GM12865 (cell line): Measurements from ENCODE around the gene GUCY1A2.

ENCODE experiments used
- DNase-seq: peaks from one replicate; pipeline ENCODE4 v3.0.0; 2010; ENCODE audit warnings: low read depth
- H3K4me3 ChIP-seq: 2 replicates; pipeline ENCODE4 v1.5.1; 2011; ENCODE audit warnings: mild to moderate bottlenecking, low read depth, low read length, control low read depth
- TF ChIP-seq, protein P1 (sequence below): IDR thresholded peaks from 2 replicates; pipeline ENCODE4 v1.5.1; 2011; ENCODE audit warnings: low read length, control low read depth, low read depth, inconsistent platforms; ENCODE audit not compliant: insufficient read depth; ENCODE audit errors: missing control alignments

GUCY1A2 gene

DNA sequence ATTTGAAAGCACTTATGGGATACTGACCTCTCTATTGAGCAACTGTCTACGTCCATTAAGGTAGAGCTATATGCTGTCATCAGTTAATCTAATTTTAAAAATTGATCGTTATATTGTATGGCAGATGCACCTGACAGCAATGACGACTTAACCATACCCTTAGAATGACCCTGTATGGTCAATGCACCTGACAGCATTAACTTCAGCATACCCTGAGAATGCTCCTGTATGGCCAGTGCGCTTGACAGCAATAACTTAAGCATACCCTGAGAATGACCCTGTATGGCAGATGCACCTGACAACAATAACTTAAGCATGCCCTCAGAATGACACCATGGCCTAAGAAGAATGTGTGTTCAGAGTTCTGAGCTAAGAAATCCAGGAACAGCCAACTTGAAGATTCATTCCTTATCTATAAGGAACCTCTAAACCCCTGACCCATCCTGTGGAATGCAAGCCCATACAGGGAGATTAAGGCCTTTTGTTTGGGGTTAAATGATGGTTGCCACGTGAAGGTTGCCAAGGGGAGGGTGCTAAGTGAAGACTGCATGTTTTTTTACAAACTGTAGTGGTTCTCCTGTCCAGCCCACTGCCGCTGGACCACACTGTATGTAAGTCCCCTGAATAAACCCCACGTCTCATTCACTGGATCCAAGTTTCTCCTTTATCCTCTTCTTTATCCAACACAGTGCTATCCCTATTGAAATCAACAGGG is 138.3 kb downstream of the GUCY1A2 start:
- no peak overlapping the region for H3K4me3 ChIP-seq
- DNase-seq, result no peak
- TF ChIP-seq, protein P1, sequence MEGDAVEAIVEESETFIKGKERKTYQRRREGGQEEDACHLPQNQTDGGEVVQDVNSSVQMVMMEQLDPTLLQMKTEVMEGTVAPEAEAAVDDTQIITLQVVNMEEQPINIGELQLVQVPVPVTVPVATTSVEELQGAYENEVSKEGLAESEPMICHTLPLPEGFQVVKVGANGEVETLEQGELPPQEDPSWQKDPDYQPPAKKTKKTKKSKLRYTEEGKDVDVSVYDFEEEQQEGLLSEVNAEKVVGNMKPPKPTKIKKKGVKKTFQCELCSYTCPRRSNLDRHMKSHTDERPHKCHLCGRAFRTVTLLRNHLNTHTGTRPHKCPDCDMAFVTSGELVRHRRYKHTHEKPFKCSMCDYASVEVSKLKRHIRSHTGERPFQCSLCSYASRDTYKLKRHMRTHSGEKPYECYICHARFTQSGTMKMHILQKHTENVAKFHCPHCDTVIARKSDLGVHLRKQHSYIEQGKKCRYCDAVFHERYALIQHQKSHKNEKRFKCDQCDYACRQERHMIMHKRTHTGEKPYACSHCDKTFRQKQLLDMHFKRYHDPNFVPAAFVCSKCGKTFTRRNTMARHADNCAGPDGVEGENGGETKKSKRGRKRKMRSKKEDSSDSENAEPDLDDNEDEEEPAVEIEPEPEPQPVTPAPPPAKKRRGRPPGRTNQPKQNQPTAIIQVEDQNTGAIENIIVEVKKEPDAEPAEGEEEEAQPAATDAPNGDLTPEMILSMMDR, result no peak

DNA sequence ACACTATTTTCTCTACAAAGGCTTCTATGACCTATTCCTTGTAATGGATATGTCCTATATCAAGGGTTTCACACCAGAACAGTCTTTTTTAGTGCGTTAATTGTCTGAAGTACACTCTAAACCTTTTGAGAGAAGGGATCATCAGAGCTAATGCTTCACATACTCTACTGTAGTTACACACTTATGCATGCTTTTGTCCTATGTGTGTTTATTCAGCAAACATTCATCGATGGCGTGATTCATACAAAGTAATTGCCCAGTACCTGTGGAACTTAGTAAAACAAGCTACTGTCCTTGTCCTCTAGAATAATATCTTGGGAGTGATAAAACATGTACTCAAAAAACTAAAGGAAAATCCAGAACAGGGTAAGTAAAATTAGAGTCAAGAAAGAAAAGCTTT is 139.2 kb downstream of the GUCY1A2 start:
- no peak overlapping the region for H3K4me3 ChIP-seq

DNA sequence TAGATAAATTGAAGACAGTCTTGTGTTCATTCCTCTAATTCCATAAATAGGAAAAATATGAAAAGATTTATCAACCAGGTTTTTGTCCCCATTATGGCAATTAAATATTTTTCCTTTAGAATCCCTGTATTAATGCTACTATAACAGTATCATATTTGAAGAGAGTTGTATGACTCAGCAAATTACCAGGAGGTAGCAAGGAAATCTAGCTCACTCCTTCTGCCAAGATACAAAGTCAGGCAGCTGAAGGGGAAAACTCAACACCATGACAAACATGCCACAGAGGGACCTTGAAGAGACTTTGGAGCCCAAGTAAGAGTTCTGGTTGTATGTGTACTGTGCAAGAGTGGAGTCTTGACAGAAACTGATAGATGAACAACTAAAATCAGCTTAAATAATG is 143.3 kb downstream of the GUCY1A2 start:
- TF ChIP-seq, protein P1, result no peak
- H3K4me3 ChIP-seq, result no peak overlapping the region
- no peak for DNase-seq

More for the DNA sequence above, 139.2 kb downstream of the GUCY1A2 start:
- DNase-seq, result no peak
- TF ChIP-seq, protein P1, result no peak

DNA sequence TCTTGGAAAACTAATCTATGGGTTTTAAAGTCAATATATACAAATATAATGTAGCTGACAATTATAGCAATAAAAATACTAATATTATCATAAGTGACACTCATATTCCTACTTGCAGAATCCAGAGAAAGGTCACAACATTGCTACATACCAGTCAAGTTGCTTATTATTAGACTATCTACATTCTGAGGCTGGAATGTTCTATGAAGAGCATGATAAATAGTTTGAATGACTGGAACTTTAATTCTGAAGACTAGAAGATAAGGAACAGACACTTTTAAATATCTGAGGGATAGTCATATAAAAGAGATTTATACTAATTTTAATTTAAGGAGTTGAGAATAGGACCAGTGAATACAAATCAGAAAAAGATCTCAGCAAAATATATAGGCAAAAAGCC is 146.0 kb downstream of the GUCY1A2 start:
- no peak overlapping the region for H3K4me3 ChIP-seq
- DNase-seq, result no peak
- TF ChIP-seq, protein P1, result no peak

DNA sequence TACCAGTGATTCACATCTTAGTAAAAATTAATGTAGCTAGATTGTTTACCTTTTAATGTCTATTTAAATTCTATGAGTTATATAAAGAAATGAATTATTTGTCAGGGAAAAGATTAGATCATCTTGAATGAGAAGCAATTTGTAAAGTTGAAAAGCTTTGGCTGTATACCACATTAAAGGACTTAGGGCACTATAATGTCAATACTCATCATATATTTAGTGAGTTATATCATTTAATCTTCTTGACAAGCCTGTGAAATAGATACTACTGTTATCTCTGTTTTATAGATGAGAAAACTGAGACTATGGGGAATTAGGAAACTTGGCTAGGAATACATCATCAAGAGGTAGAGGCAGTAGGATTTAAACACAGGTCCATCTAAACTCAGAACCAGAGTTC is 160.1 kb downstream of the GUCY1A2 start:
- H3K4me3 ChIP-seq, result no peak overlapping the region
- DNase-seq, result no peak
- TF ChIP-seq, protein P1, result no peak

DNA sequence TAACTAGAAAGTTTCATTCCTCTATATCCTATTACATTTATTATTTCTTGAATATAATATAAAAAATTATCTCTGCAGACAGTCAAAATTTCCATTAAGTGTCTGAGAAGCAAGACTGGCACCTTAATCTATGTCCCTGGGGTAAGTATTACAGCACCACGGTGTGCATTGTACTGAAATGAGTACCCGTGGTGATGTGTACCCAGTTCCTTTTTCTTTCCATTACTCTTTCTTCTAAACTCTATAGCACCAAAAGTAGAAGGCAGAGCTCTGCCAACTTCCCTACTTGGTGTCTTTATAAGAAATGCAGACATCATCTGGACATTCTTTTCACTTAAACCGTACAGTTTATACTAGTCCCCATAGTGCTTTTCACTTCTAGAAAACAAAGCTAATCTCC is 161.7 kb downstream of the GUCY1A2 start:
- no peak for DNase-seq
- TF ChIP-seq, protein P1, result no peak
- no peak overlapping the region for H3K4me3 ChIP-seq

DNA sequence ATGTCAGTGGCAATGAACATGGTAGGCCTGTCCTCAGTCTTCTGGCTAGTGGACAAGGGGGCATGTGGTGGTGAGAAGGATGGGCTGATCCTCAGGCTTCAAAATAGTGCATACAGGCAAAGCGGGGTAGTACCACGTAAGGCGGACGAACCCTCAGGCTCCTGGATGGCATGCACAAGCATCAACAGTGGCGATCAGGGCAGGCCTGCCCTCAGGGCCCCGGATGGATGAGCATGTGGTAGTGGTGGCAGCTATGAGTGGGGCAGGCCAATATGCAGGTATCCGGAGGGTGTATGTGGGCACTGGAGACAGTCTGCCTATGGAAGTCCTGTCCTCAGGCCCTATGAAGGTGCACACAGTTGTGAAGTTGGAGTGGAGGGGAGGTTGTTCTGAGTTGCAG is 163.8 kb downstream of the GUCY1A2 start:
- no peak overlapping the region for H3K4me3 ChIP-seq
- DNase-seq, result no peak
- TF ChIP-seq, protein P1, result no peak
